HCT116 (cell line): ENCODE measurements around the gene CREB3L1. TPM values are rescaled to one million over a fixed set of nuclear protein-coding genes. Genes with fewer than 3 reads are reported as not detected.

Experiments used
- ATAC-seq: fragments of 200-7000 bp; cut with Tn5 transposase; 2 replicates; pipeline ENCODE4 v1.9.1; 2020; ENCODE audit warnings: mild to moderate bottlenecking, moderate library complexity
- BruUV-seq: library from RNA; stranded (reverse); fragments of 400-500 nt; replicated peaks from 2 replicates; lab custom pipeline; 2021; lab: Mats Ljungman, UMichigan
- CTCF ChIA-PET: fragments of 300-600 bp; sonication (Branson Sonifier 250); formaldehyde crosslinking; loops from one replicate; lab custom pipeline; 2021; ENCODE audit warnings: antibody characterized with exemption; lab: Charles Lee
- POLR2A ChIA-PET: fragments of 300-600, 350-600 bp; sonication (Branson Sonifier 250); formaldehyde crosslinking; loops from one replicate; lab custom pipeline; 2021; ENCODE audit warnings: antibody characterized with exemption; lab: Charles Lee
- RAD21 ChIA-PET, 2 experiments: fragments of 300-600 bp; sonication (Branson Sonifier 250); formaldehyde crosslinking; loops; one replicate each; lab custom pipeline; 2023; ENCODE audit warnings: low total read pairs in 2 of 2; ENCODE audit not compliant: uncharacterized antibody in 2 of 2, unreplicated experiment in 2 of 2, low non-redundant PET in 1 of 2; lab: Charles Lee
- DNase-seq: peaks from one replicate; pipeline ENCODE4 v3.0.0-alpha.2; 2010; ENCODE audit warnings: low read depth, low spot score
- H2AFZ ChIP-seq: fragments of 200-600 bp; shearing (Covaris generic), sonication (generic); 2 replicates; pipeline ENCODE4 v1.6.1; 2017; ENCODE audit warnings: low read depth, mixed run types, mixed read lengths, antibody characterized with exemption, low read length; ENCODE audit not compliant: poor library complexity, severe bottlenecking
- H3K27ac ChIP-seq: 2 replicates; pipeline ENCODE4 v1.5.1; 2012; ENCODE audit warnings: low read depth, low read length
- H3K27me3 ChIP-seq: fragments of 200-600 bp; sonication (generic); 2 replicates; pipeline ENCODE4 v1.6.1; 2016; ENCODE audit warnings: mixed run types, low read length, mixed read lengths; ENCODE audit not compliant: insufficient read depth
- H3K36me3 ChIP-seq, 2 experiments: fragments of 200-500 bp in 1 of 2; fragments of 200-600 bp in 1 of 2; sonication (Bioruptor generic) in 1 of 2; sonication (generic) in 1 of 2; 2 replicates each; pipeline versions ENCODE4 v1.5.1 to v1.6.1; 2014 to 2016; ENCODE audit warnings: low read length in 2 of 2, inconsistent platforms in 1 of 2, mixed read lengths in 1 of 2, mixed run types in 1 of 2; ENCODE audit not compliant: insufficient read depth in 2 of 2, control insufficient read depth in 1 of 2
- H3K4me1 ChIP-seq, 2 experiments: fragments of 200-600 bp in 1 of 2; sonication (generic) in 1 of 2; 2 replicates each; pipeline versions ENCODE4 v1.5.1 to v1.6.1; 2012 to 2017; ENCODE audit warnings: low read length in 2 of 2, inconsistent platforms in 1 of 2, mild to moderate bottlenecking in 1 of 2, mixed read lengths in 1 of 2, mixed run types in 1 of 2, moderate library complexity in 1 of 2; ENCODE audit not compliant: insufficient read depth in 2 of 2, control insufficient read depth in 1 of 2
- H3K4me2 ChIP-seq: fragments of 200-600 bp; sonication (generic); 2 replicates; pipeline ENCODE4 v1.6.1; 2017; ENCODE audit warnings: mixed run types, low read length, mixed read lengths
- H3K4me3 ChIP-seq, 2 experiments: fragments of 200-600 bp in 1 of 2; sonication (generic) in 1 of 2; replicated peaks in 1 of 2; 2 replicates each; pipeline ENCODE4 v1.5.1; 2011 to 2016; ENCODE audit warnings: low read length in 2 of 2, control low read depth in 1 of 2, low read depth in 1 of 2, mild to moderate bottlenecking in 1 of 2, mixed read lengths in 1 of 2, mixed run types in 1 of 2
- H3K79me2 ChIP-seq: fragments of 200-600 bp; sonication (generic); 2 replicates; pipeline ENCODE4 v1.6.1; 2017; ENCODE audit warnings: mild to moderate bottlenecking, mixed run types, low read length, moderate library complexity, mixed read lengths; ENCODE audit not compliant: insufficient read depth
- H3K9ac ChIP-seq: fragments of 200-600 bp; sonication (generic); 2 replicates; pipeline ENCODE4 v1.6.1; 2016; ENCODE audit warnings: low read length, mixed read lengths
- H3K9me2 ChIP-seq: fragments of 200-600 bp; sonication (generic), shearing (Covaris generic); 2 replicates; pipeline ENCODE4 v1.6.1; 2017; ENCODE audit warnings: mixed run types, mild to moderate bottlenecking, moderate library complexity; ENCODE audit not compliant: insufficient read depth
- H3K9me3 ChIP-seq, 2 experiments: fragments of 200-500 bp in 1 of 2; fragments of 200-600 bp in 1 of 2; sonication (Bioruptor generic) in 1 of 2; sonication (generic) in 1 of 2; 2 replicates each; pipeline ENCODE4 v1.6.1; 2014 to 2017; ENCODE audit warnings: low read length in 2 of 2, mixed read lengths in 2 of 2, inconsistent platforms in 1 of 2, low read depth in 1 of 2, mild to moderate bottlenecking in 1 of 2, mixed run types in 1 of 2, moderate library complexity in 1 of 2; ENCODE audit not compliant: control insufficient read depth in 1 of 2, insufficient read depth in 1 of 2
- H4K20me1 ChIP-seq: fragments of 200-600 bp; sonication (generic), shearing (Covaris generic); 2 replicates; pipeline ENCODE4 v1.6.1; 2017; ENCODE audit warnings: mixed run types, mild to moderate bottlenecking, moderate library complexity; ENCODE audit not compliant: insufficient read depth
- CBX3 ChIP-seq: IDR thresholded peaks from 2 replicates; pipeline ENCODE4 v1.6.1; 2012; ENCODE audit warnings: low read depth
- CEBPB ChIP-seq: IDR thresholded peaks from 2 replicates; pipeline ENCODE4 v1.6.1; 2012; ENCODE audit warnings: low read depth
- CTCF ChIP-seq, 3 experiments: fragments of 200-600 bp in 1 of 3; sonication (generic) in 1 of 3; IDR thresholded peaks in 2 of 3; conservative IDR thresholded peaks in 1 of 3; 2 replicates each; pipeline ENCODE4 v1.5.1; 2012 to 2017; ENCODE audit warnings: low read depth in 2 of 3, low read length in 2 of 3, antibody characterized with exemption in 1 of 3, borderline replicate concordance in 1 of 3, control low read depth in 1 of 3, mild to moderate bottlenecking in 1 of 3, mixed read lengths in 1 of 3, mixed run types in 1 of 3, moderate library complexity in 1 of 3; ENCODE audit not compliant: insufficient read depth in 1 of 3
- EGR1 ChIP-seq: IDR thresholded peaks from 2 replicates; pipeline ENCODE4 v1.6.1; 2012; ENCODE audit warnings: low read depth
- ELF1 ChIP-seq: IDR thresholded peaks from 2 replicates; pipeline ENCODE4 v1.6.1; 2012; ENCODE audit warnings: low read depth, borderline replicate concordance
- EZH2 ChIP-seq: fragments of 200-600 bp; sonication (generic); IDR thresholded peaks from 2 replicates; pipeline ENCODE4 v1.6.1; 2017; ENCODE audit warnings: antibody characterized with exemption, mixed run types
- EZH2phosphoT487 ChIP-seq: fragments of 200-600 bp; IDR thresholded peaks from 2 replicates; pipeline ENCODE4 v1.6.1; 2018; ENCODE audit warnings: antibody characterized with exemption, borderline replicate concordance
- FOSL1 ChIP-seq: IDR thresholded peaks from 2 replicates; pipeline ENCODE4 v1.6.1; 2012; ENCODE audit warnings: low read depth
- JUND ChIP-seq: IDR thresholded peaks from 2 replicates; pipeline ENCODE4 v1.6.1; 2012
- MAX ChIP-seq: IDR thresholded peaks from 2 replicates; pipeline ENCODE4 v1.6.1; 2012
- POLR2A ChIP-seq: IDR thresholded peaks from 2 replicates; pipeline ENCODE4 v1.7.0; 2011; ENCODE audit warnings: borderline replicate concordance; ENCODE audit not compliant: insufficient read depth, insufficient read length; ENCODE audit errors: extremely low read depth
- POLR2AphosphoS5 ChIP-seq: IDR thresholded peaks from 2 replicates; pipeline ENCODE4 v1.6.1; 2011; ENCODE audit warnings: mild to moderate bottlenecking, low read depth, low read length, moderate library complexity
- RAD21 ChIP-seq: IDR thresholded peaks from 2 replicates; pipeline ENCODE4 v1.6.1; 2012; ENCODE audit warnings: low read depth, mild to moderate bottlenecking
- SIN3A ChIP-seq: IDR thresholded peaks from 2 replicates; pipeline ENCODE4 v1.6.1; 2012; ENCODE audit warnings: low read depth
- SP1 ChIP-seq: IDR thresholded peaks from 2 replicates; pipeline ENCODE4 v1.6.1; 2012; ENCODE audit warnings: low read depth
- SRF ChIP-seq: IDR thresholded peaks from 2 replicates; pipeline ENCODE4 v1.6.1; 2012; ENCODE audit warnings: low read depth
- YY1 ChIP-seq: IDR thresholded peaks from 2 replicates; pipeline ENCODE4 v1.6.1; 2011; ENCODE audit warnings: low read length, low read depth, moderate library complexity, mild to moderate bottlenecking; ENCODE audit not compliant: insufficient replicate concordance; ENCODE audit errors: extremely low read depth
- ZBTB33 ChIP-seq: IDR thresholded peaks from 2 replicates; pipeline ENCODE4 v1.6.1; 2011; ENCODE audit warnings: mild to moderate bottlenecking, low read length, moderate library complexity; ENCODE audit not compliant: insufficient replicate concordance; ENCODE audit errors: extremely low read depth
- ZFX ChIP-seq: fragments of 450-650 bp; IDR thresholded peaks from 2 replicates; pipeline ENCODE4 v1.6.1; 2017
- ZNF274 ChIP-seq: fragments of 200-500 bp; sonication (Bioruptor generic); IDR thresholded peaks from 2 replicates; pipeline ENCODE4 v1.6.1; 2014; ENCODE audit warnings: mild to moderate bottlenecking, low read depth, low read length, inconsistent platforms
- intact Hi-C: fragments of 100-400 bp; cut with micrococcal nuclease; formaldehyde crosslinking; loops from 2 replicates; pipeline ENCODE4 v1.10.0; 2022
- total RNA-seq: library from RNA; stranded (reverse); gene quantifications from one replicate; pipeline ENCODE4 v1.2.1, GENCODE V29; 2021; ENCODE audit not compliant: unreplicated experiment

The CREB3L1 gene
- total RNA-seq, 1 experiment from 2014 or later, result 0.37 TPM

GRCh38 chr11:46250745-46251052 lies 26.8 kb upstream of the CREB3L1 start:
- CTCF ChIA-PET, result interaction anchor here (2.9 kb wide), 1 partner anchor 64 kb away, joined by 16 read pairs; no protein-coding TSS in a partner anchor
- Histone ChIP-seq H3K4me1 (peaks cover 8 to 44% of the 10 kb centered on the region in 2 experiments), H3K27ac (no peak overlapping the region)

More at GRCh38 chr11:46250745-46251052, 26.8 kb upstream of the CREB3L1 start:
- no peaks in the 10 kb centered on the region for H3K9me3 ChIP-seq
- ChIA-PET POLR2A (interaction anchor here (1.5 kb wide), 1 partner anchor 23 kb away, joined by 3 read pairs; no protein-coding TSS in a partner anchor), RAD21 (no interaction called here)
- intact Hi-C loops, result no loop called here
- ATAC-seq (no peak), DNase-seq (no peak)
- H3K79me2 ChIP-seq, result no peaks in the 10 kb centered on the region
- TF ChIP-seq YY1 (no peak), ELF1 (no peak), ZNF274 (no peak), ZBTB33 (no peak), SP1 (no peak), CBX3 (no peak), SRF (no peak), MAX (no peak), EGR1 (no peak), EZH2phosphoT487 (no peak), CTCF (IDR thresholded peaks at IDR 0.05 in 2 of 3, conservative IDR thresholded peaks at IDR 0.05 in 1 of 3; ENCODE audit: borderline replicate concordance in 1 of 3, insufficient read depth in 1 of 3, low read depth in 2 of 3, low read length in 2 of 3) (no peak), ZFX (no peak), CEBPB (no peak), POLR2AphosphoS5 (no peak), EZH2 (no peak), FOSL1 (no peak), SIN3A (no peak), POLR2A (no peak), RAD21 (no peak), JUND (no peak)
- no peaks in the 10 kb centered on the region for H4K20me1 ChIP-seq
- H3K4me2 ChIP-seq, result no peak overlapping the region
- H3K4me3 ChIP-seq, result no peak overlapping the region
- BruUV-seq, result no TSS peak
- no peak overlapping the region for H2AFZ ChIP-seq
- no peaks in the 10 kb centered on the region for H3K9me2 ChIP-seq
- no peaks in the 10 kb centered on the region for H3K27me3 ChIP-seq
- no peaks in the 10 kb centered on the region for H3K36me3 ChIP-seq
- no peak overlapping the region for H3K9ac ChIP-seq
